HL-60/S4 treated with retinoic acid at 250 ng/mL for 4 days and 3 days (cell line): Measurements from ENCODE around the gene NDUFAF8.

Experiments used
- in situ Hi-C: fragments of 300-500 bp; cut with MboI; formaldehyde crosslinking; loops from 2 replicates; pipeline ENCODE4 v1.7.0; 2022; ENCODE audit warnings: low sequenced_read_pairs

The NDUFAF8 gene, protein sequence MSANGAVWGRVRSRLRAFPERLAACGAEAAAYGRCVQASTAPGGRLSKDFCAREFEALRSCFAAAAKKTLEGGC

DNA sequence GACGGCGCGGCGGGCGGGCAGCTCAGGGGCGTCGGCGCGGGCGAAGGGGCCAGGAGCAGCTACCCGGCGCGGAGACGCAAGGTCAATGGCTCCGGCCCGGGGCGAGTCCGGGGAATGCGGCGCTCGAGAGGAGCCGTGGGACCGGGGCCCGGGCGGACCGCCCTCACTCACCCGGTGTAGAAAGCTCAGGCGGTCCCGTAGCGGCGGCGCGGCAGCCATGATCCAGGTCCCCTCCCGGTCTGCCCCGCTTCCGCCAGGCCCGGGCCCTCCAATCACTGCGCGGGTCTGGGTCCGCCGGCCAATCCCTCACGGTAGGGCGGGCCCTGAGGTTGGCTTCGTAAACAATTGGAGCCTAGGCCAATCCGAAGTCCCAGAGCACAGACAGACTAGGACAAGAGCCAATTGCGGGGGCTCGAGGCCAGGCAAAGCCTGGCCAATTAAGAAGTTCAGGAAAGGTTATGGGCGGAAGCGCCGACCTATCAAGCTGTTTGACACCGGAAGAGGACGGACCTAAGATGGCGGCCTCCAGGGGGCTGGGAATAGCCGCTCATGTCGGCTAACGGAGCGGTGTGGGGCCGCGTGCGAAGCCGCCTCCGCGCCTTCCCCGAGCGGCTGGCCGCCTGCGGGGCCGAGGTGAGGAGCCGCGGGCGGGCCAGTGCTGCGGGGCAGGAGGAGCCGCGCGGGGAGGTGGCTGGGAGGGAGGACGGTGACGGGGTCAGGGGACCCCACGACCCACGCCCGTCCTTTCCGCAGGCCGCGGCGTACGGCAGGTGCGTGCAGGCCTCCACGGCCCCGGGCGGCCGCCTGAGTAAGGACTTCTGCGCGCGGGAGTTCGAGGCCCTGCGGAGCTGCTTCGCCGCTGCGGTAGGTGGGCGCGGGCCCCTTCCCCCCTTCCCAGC, at the start of gene NDUFAF8, which contains the start of gene TEPSIN:
Gene NDUFAF8 (plus strand): TSS at position 504 of the 899 bp plus-strand sequence. CDS start 46 bp downstream, at position 550.
Gene TEPSIN (minus strand): TSS at position 241 of the 899 bp plus-strand sequence. CDS start 22 bp downstream, at position 219.
- in situ Hi-C loops: no loop called here

DNA sequence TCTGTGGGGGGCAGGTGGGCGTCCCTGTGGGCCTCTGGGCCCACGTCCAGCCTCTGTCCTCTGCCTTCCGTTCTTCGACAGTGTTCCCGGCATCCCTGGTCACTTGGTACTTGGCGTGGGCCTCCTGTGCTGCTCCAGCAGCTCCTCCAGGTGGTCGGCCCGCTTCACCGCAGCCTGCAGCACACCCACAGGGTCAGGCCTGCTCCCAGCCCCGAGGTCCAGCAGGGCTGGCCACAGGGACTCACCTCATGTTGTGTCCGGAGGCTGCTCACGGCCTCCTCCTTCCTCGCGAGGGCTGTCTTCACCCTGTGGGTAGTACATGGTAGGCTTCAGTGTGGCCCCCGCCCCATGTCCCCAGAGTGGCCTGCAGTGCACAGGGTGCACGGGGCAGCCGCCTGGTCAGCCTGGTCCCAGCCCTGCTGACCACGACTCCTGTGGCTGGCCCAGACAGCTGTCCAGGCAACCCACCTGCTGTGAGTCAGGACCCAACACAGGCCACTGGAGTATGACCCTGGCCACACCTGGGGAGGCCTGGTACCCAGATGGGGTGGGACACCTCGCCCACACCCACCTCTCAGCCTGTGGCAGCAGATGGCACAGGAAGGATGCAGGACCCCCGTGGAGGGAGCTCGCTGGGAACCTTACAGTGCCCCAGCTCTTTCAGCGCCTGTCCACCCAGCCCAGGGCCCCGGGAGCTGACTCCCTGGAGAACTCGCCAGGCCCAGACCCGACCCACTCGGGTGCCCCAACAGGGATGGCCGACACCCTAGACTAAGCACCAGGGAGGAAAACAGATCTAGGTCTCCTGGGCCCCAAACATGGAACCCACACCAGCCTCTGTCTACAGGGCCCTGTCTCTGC, 49.2 kb upstream of the NDUFAF8 start:
- in situ Hi-C loops: no loop called here

DNA sequence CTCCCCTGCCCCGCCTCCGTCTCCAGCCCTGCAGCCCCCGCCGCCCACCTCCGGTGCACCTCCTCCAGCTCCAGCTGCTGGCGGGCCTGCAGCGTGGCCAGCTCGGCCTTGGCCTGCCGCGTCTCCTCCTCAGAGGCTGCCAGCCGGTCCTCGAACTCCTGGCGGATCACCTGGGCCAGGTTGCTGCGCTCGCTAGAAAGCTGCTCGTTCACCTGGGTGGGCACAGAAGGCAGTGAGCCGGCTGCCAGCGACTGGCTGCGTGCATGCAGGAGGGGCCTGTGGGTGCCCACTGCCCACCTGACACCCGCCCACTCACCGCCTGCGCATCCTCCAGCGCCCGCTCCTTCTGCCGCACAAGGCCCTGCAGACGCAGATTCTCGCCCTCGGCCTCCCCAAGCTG, 48.5 kb upstream of the NDUFAF8 start:
- in situ Hi-C loops: no loop called here

DNA sequence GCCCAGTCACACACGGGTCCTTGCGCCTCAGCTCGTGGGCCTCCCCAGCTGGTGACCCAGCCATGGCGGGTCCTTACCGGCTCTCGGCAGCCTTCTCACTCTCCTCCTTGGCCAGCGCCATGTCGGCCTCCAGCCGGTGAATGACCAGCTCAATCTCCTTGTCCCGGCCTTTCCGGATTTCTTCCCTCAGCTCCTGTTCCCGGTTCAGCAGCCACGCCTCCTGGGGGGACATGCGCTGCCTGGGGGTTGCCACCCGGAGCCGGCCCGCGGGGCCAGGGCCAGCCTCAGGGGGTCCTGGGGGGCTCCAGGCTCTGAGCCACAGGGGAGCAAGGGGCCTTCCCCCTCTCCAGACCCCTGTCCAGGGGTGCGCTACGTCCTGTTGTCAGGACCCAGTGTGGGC, 48.0 kb upstream of the NDUFAF8 start:
- in situ Hi-C loops: no loop called here

DNA sequence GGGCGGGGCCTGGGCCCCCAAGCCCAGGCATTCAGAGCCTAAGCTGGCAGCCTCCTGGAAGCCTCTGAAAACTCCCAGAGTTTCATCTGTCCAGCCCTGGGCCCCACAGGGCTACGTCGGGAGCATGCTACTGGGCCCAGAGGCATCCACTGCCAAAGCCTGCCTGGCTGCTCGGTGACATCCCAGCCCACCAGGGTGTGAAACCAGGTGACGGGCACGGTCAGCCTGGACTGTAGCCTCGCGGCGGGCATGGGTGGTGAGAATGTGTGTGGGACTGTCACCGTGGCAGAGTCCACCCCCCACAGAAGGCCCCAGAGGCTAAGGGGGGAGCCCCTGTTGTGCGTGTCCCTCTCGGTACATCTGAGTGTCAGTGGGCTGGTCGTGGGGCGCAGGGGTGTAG, 47.5 kb upstream of the NDUFAF8 start:
- in situ Hi-C loops: no loop called here

DNA sequence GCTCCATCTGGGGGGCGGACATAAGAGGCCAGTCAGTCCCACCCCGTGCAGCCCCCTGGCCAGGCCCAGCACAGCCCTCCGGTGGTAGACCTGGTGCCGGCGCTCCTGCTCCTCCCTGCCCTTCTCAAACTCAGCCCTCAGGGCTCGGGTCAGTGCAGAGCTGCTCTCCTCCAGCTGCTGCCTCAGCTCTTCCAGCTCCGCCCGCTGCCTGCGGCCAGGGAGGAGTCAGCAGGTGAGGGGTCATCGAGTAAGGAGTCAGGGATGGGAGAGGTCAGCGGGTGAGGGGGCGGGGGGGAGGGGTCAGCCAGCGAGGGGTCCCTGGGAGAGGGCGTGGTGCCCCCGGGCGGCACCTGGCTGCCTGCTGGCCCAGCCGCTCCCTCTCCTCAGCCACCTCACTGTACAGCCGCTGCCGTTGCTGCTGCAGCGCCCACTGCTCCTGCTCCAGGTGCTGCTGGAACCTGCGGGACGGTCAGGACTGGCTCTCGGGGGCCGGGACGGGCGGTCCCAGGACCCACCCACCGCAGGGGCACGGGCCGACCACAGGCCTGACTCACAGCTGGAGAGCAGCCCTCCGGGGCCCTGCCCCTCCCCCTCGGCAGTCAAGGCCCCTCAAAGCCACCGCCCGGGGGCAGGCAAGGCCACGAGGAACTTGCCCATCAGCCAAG, 46.6 kb upstream of the NDUFAF8 start:
- in situ Hi-C loops: no loop called here

DNA sequence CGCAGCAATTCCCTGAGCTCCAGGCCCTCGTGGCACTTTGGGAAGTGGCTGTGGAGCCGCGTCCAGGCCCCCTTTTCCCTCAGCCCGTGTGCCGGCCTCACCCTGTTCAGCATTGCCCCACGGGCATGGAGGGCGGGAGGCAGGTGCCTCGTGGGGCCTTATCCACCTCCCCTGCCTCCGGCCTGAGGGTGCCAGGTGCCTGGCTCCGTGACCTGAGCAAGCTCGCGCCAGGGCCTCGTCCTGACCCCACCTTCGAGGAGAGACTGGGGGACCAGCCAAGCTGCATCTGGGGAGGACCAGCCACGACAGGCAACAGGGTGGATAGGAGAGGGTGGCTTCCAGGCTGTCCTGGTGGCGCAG, 46.1 kb upstream of the NDUFAF8 start:
- in situ Hi-C loops: no loop called here

DNA sequence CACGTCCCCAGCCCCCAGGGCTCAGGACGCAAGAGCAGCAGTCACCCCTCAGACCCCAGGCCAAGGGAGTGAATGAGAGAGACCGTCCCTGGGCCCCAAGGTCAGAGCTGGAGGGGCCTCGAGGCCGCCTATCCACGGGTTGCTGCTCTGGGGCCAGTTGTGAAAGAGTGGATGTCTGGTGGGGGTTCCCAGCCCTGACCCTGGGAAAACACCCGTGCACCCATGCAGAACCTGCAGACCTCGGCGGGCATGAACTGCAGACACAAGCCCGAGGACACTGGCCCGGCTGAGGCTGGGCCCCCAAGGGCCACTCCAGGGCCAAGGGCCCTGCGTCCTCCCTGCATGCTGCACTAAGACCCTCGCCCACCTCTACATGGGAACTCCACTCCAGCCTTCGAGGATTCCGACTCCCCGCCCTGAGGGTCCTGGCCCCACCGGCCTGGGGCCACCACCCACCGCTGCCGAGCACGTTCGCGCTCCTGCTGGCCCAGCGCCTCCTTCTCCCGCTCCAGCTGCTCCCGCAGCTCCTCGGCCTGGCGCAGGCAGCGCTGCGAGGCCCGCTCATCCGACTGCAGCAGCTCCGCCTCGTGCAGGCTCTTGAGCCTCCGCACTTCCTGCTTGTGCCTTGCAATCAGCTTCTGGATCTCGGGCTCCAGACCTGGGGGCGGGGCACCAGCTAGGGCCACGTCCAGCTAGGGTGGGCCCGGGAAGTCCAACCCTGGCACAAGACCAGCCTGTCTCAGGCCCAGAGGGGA, 45.5 kb upstream of the NDUFAF8 start:
- in situ Hi-C loops: no loop called here

DNA sequence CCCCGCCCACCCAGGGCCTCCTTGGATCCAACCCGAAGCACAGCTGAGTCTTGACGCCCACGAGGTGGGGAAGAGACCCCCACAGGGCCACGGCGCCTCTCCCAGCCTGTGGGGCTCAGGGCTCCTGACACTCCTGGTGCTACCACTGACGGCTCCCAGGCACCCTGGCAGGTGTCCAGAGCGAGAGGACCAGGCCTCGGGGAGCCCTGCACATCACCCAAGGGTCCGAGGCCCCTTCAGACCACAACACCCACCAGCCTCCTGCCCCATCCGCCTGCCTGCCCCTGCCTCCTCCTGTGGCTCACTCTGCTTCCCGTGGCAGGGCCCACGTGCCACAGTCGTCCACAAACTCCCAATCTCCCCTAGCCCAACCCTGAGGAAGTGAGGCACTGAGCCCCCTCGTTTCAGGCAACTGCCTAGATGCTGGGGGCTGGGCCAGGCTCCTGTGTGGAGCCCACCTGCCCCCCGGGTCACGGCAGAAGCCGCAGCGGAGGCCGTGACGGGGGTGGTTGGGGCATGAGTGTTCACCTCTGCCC, 44.8 kb upstream of the NDUFAF8 start:
- in situ Hi-C loops: no loop called here

DNA sequence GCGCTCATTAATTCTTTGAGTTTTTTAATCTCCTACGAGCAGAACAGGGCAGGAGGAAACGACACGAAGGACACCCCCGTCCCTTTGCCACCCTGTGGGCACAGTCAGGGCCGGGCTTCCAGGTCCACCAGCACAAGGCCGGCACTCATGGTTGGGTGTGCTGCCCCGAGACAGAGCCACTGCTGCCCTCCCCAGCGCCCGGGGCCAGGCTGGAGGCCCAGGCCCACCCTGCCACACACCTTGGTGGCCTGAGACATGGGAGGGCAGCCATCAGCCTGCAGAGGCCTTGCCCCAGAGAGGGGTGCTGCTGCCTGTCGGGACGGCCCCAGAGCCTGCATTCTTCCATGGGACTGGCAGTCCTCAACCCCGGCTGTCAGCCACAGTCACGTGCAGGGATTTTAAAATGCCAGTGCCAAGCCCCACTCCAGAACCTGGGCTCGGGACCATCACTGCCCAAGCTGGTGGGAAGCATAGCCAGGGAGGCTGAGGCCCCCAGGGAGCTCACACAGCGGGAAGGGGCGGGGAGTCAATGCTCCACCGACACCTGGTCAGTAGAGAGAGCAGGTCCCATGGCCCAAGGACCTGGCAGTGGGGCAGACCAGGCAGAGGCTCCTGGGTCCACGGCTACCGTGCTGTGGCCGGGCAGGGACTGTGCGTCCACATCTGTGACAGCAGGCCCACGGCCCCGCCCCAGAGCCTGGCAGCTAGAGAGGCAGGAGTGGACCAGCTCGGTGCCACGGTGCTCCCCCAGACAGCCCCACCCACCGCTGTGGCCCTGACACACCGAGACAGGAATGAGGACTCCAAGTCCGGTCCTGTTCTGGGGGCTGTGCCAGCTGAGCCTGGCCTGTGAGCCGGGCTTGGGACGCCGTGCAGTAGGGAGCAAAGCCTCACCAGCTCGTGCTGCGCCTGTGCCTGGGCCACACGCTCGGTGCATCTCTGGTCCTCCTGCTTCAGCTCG, 43.9 kb upstream of the NDUFAF8 start:
- in situ Hi-C loops: no loop called here

DNA sequence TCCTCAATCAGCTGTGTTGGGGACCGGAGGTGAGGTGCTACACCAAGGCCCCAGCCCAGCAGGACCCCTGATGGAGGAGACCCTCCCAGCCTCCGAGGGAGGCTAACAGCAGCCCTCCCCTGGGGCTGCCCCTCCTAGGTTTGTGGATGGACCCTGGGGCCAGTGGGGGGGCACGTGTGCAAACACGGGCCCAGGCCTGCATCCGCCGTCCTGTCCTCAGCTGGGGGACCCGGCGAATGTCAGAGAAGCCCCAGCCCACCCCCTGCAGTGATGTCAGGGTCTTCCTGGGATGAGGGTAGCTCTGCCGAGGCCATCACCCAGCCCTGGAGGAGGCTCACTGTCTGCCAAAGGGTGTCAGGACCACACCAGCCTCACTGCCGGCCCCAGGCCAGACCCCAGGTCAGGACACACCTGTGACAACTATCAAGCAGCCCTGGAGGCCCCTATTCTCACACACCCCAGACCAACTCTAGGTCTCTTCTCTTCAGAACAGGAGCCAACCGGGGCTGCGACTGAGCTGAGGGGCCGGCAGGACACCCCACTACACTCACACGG, 43.1 kb upstream of the NDUFAF8 start:
- in situ Hi-C loops: no loop called here

DNA sequence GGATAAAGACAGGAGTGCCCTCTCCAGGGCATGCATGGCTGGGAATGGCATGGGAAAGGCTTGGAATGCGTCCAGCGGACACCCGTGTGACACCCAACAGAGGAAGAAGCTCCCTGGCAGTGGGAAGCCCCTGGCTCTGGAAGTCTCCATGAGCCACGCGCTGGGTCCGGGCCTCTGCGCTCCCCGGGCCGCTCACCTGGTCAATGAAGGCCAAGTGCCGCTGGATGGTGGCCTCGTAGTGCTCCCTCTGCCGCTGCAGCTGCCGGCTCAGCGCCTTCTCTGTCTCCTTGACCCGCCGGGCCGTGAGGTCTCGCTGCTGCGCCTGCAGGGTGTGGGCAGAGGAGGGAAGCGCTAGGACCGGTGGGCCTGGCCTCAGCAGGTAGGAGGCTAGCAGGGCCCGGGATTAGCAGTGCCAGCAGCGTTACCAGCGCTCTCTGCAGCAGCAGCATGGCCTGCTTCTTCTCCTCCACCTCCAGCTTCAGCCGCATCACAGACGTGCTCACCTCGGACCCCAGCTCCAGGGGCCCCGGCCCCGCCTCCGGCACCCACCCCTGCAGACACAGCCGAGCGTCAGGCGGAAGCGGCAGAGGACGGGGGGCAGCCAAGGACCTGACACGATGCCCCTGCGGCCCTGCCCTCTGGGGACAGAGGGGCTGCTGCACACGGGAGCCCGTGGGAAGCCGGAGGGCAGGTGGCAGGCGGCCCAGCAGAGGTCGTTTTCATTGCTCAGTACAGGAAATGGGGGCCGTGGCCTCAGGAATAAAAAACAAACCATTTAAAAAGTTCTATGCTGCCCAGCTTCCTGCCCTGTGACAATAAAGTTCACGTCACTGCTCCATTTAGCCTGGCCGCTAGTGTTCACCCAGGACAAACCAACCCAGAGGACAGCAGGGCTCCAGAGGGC, 42.4 kb upstream of the NDUFAF8 start:
- in situ Hi-C loops: no loop called here

DNA sequence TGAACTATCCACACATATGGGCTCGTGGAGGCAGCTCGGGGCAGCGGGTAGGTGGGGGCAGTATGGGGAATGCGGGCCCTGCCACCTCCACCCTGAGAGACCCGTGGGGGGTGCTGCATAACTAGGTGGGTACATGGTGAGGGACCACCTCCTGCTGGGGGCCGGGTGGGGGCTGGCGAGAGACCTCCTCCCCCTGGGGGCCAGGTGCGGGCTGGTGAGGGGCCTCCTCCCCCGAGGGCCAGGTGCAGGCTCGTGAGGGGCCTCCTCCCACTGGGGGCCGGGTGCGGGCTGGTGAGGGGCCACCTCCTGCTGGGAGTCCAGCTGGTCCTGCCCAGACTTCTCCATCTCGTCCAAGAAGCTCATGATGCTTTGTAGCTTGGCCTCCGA, 41.7 kb upstream of the NDUFAF8 start:
- in situ Hi-C loops: no loop called here

DNA sequence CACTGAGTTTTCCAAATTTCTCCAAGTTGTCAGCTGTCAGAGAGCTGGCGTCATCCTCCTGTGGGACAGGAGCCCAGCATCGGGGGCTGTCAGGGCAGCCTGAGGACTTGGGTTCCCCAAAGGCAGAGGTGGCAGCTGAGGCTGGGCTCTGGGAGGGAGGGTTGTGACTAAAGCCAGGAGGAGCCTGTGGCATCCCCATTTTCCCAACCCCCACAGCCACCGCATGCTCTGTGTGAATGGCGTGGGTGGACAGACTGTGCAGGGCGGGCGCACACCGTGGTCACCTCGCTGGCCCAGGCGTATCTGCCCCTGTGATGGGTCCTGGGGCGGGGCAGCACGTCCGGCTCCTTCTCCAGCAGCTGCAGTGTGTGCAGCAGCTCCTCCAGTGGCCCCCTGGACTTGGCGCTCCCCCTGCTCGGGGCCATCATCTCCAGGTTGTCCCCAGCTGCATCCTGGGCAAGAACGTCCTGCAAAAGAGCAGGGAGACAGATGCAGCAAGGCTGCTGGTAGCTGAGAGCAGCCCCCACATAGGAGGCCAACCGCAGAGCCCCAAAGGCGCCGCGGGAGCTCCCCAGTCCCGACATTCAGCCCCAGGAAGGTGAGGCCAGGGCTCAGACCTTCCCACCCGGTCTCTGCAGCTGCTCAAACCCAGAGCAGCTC, 41.2 kb upstream of the NDUFAF8 start:
- in situ Hi-C loops: no loop called here

DNA sequence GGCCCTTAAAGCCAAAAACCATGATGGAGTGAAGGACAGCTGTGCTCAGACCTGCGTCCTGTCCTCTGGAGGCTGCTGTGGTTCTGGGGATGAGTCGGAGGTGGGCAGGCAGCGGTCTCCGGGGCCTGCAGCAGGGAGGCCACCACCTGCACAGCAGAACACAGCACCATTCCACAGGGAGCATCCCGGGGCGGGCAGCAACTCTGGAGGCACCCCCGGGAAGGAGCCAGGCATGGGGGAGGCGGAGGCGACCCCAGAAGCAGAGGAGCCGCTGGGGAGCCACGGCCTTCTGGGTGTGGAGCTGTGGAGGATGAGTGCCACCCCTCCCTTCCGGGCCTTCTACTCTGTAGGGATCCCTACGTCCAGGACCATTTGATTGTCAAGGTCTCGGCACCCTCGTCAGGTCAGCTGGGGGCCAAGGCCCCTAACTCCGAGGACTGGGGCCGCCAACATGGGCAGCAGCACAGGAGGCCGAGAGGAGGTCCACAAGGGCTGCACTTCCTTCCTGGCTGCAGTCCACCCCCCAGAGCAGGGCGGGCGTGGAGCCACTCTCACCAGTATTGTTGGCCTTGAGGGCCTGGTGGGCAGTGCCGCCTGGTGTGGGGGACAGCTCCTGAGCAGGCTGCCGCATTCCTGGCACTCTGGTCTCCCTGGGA, 40.2 kb upstream of the NDUFAF8 start:
- in situ Hi-C loops: no loop called here

DNA sequence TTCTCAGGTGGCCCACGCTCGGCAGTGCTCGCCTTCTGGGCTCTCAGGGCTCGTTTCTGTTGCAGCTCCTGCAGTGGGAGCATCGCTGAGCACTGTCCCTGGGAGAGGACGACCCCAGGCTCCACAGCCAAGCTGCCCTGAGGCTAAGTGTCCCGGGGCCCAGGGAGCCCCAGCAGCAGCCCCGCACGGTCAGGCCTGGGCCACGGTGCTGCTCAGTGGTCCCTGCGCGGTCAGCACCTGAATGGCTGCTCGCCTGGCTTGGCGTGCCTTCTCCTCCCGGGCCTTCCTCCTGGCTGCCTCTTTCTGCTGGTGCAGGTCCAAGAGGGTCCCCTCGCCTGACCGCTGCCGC, 39.7 kb upstream of the NDUFAF8 start:
- in situ Hi-C loops: no loop called here

DNA sequence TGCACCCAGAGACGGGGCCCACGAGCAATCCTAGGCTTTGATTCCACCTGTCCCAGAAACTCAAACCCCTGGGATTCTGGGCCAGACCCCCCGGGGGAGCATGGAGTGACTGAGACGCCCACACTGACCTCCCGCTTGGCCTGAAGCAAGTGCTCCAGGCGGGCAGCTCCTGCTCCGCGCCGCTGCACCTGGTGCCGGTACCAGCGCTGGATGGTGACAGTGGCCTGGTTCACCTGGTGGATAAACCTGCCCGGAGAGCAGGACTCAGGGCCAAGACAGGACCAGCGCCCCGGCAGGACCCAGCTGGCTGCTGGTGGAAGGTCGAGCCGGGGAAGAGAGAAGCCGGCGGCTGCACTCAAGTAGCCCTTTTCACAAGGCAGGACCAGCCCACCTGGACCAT, 38.9 kb upstream of the NDUFAF8 start:
- in situ Hi-C loops: no loop called here
